ENCODE data around the gene BAG3.
"Not testable (repeated sequence)": the region's sequence is repeated elsewhere in the genome, so short reads cannot be mapped to it uniquely, and the experiment has no call there.

BAG3 gene

DNA sequence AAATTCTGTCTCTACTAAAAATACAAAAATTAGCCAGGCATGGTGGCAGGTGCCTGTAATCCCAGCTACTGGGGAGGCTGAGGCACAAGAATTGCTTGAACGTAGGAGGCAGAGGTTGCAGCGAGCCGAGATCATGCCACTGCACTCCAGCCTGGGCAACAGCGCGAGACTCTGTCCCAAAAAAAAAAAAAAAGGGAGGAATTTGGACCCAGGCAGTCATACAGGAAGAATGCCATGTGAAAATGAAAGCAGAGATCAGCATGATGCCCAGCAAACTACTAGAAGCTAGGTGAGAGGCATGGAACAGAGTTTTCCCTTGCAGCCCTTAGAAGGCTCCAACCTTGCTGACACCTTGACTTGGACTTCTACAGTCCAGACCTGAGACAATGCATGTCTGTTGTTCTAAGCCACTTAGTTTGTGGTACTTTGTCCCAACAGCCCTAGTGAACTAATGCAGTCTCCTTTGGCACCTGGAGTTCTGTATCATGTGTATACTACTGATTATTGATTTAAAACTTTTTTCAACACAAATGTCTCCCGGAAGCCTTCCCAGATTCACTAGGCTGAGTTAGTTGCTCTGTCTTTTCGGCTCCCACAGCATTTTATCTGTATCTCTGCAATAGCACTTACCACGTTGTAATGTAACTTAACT, 10.2 kb upstream of the BAG3 start:
- DNase-seq (ENCODE audit: low read depth): no peak

DNA sequence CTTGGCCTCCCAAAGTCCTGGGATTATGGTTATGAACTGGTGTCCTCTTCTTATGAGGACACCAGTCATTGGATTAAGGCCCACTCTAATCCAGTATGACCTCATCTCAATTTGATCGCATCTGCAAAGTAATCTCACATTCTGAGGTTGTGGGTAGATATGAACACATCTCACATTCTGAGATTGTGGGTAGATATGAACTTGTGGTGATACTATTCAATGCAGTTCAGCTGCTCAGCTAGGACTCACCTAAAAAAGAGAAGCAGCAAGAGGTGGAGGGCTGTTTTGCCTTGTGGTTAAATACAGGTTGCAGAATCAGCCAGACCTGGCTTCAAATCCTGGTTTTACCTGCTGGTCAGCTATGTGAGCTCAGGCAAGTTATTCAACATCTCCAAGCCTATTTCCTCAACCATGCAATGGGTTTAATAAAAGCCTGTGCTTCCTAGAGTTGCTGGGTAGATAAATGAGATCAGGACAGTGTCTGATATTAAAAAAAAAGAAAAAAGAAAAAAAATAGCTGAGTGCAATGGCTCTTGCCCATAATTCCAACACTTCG, 8.5 kb upstream of the BAG3 start:
- peak; percentile 88 for DNase-seq (ENCODE audit: low read depth)

DNA sequence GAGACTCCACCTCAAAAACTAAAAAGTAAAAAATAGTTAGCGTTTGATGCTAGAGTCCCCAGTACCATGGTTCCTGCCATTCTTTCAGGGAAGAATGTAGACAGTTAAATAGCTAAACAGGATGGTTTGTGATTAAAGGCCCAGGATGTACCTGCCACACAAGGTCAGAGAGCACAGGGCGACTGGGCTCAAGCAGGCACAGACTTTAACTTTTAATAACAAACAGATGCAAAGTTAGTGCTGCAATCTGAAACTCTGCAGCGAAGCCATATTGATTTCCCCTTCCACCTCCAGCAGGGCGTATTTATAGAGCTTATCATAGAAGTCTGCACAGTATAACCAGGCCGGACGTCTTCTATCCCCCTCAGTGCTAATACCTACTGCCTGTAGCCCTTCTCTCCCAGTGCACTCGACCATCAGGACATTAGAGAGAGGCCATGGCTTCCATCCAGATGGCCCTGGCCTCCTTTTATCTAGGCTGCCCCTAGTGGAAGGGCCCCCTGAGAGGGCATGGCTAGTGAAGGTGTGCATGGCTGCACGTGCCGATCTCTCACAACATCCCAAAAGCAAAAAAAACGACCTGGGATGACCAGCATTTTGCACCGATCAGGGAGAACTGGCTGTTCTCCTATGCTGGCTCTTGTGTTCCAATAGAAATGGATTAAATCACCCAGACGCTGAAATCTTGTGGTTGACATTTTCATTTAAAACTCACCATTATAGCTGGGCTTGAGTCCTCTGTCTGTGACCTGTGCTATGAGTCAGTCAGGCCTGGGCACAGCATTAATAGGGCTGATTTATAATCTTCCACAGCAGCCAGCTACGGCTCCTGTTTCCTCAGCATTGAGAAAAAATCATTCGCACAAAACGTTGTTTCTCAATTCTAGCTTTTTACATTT, 7.6 kb upstream of the BAG3 start:
- peak; percentile 78 for DNase-seq (ENCODE audit: low read depth)

DNA sequence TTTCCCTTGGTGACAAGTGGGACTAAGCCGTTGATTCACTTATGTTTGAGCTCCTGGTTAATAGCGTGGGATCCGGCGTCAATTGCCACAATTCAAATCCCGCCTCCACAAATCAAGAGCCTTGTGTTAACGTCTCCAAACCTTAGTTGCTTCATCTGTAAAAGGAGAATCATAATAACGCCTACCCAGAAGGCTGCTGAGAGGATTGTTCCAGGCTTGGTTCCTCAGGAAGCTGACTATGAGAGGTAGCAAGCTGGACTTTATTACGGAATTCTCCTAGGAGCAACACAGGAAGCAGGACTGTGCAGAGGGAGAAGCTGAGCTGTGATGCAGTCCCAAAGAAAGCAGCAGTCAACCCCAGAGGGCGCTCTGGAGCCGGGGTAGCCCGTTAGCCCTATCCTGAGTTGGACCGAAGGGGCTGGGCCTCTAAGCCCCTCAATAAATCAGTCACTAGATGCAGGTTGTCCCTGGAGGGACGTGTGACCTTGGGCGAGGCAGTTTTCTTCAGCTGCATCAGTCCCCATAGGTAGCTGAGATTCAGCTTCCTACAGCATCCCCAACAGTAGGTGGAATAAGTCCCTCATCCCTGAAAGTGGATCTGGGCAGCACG, 6.9 kb upstream of the BAG3 start:
- DNase-seq (ENCODE audit: low read depth): no peak

DNA sequence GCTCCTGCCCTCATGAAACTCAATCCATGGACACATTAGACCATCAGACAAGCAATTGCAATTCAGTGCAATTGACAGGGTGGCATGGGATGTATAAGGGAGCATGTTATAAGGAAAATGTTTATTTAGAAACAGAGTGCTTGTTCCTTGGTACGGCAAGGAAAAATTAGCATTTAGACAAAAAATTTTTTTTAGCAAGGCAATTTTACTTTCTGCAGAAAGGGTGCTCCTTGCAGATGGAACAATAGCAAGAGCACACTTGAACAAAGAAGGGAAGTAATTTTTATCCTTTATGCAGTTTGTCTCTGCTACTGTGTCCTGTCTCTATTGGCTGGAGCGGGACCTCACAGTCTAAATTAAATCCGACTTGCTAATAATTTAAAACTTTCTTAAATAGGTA, 6.2 kb upstream of the BAG3 start:
- DNase-seq (ENCODE audit: low read depth): no peak

DNA sequence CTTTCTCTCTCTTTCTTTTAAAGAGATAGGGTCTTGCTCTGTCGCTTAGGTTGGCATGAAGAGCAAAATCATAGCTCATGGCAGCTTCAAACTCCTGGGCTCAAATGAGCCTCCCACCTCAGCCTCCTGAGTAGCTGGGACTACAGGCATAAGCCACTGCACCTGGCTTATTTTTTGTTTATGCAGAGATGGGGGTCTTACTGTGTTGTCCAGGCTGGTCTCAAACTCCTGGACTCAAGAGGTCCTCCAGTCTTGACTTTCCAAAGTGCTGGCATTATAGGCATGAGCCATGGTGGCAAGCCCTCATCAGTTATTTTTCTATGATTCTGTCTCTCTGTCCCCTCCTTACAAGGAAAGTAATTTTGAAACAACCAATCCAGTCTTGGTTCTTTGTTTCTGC, 1.1 kb upstream of the BAG3 start:
- DNase-seq (ENCODE audit: low read depth): no peak

DNA sequence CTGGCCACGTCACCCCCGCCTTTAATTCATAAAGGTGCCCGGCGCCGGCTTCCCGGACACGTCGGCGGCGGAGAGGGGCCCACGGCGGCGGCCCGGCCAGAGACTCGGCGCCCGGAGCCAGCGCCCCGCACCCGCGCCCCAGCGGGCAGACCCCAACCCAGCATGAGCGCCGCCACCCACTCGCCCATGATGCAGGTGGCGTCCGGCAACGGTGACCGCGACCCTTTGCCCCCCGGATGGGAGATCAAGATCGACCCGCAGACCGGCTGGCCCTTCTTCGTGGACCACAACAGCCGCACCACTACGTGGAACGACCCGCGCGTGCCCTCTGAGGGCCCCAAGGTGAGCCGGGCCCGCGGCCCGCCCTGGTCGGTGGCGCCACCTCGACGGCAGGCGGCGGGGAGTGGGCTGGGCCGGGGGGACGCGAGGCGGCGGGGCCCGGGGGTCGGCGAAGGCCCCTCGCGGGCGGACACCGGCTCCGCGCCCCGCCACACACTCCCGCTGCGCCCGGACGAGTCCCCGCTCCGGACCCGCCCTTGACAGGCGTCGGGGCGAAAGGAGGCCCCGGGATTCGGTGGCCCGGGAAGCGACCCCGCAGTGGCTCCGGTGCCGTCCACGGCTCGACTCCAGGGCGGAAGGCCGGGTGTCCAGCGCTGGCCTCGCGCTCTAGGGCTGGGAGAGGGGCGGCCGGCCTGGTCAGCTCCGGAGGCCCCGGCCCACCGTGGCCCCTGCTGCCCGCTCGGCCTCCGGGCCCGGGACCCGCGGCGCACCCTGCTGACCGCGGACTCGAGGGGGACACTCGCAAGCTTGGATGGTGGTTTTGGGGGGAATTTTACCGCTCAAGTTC, 557 bp downstream of the BAG3 start:
- no peak for DNase-seq (ENCODE audit: low read depth)

DNA sequence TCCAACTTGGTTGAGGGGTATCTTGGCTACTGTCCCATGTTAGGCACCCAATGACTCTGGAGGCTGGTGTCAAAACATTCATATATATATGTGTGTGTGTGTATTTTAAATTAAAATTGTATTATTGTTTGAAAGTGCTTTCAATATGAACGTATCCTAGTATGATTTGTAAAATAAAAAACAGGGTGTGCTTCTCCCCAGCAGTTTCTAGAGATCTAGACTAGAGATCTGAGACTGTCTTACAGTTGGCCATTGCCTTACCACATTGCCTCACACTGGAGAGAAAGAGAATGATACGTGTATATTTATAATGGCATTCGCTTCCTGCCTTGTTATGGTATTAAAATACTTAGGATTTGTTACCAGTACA, 1.2 kb downstream of the BAG3 start:
- DNase-seq (ENCODE audit: low read depth): peak; percentile 78

DNA sequence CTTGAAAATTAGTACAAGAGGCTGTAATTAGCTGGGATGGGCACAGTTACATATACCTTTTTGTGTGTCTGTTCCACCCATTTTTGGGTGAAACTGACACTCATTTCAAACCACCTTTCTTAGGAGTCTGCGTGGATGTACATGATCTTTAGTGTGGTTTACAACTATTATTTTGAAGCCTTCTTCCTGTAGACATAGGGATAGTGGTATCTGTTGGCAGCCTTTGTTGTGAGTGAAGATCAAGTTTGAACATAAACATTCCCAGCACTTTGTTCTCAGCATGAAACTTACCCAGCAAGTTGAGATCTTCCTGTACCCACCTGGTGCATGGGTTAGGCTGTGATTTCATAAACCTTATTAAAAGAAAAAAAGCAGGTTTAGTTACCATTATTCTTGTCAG, 2.0 kb downstream of the BAG3 start:
- no peak for DNase-seq (ENCODE audit: low read depth)

DNA sequence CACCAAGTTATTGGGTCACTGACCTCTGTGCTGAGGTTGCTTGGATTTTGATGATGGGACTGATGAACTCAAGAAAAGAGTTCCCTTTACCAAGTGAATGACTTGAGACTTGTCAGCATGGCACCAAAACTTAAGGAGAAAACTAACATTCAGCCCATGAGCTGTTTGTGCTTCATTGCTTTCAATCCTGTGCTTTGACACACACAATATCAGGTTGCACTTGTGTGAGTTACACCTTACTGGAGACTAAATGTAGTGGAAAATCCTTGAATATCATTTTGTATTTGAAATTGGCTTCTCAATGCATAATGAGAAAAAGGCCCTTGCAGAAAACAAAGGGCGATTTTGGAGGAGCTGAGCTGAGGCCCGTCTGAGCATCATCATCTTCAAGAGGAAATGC, 2.7 kb downstream of the BAG3 start:
- DNase-seq (ENCODE audit: low read depth): no peak

DNA sequence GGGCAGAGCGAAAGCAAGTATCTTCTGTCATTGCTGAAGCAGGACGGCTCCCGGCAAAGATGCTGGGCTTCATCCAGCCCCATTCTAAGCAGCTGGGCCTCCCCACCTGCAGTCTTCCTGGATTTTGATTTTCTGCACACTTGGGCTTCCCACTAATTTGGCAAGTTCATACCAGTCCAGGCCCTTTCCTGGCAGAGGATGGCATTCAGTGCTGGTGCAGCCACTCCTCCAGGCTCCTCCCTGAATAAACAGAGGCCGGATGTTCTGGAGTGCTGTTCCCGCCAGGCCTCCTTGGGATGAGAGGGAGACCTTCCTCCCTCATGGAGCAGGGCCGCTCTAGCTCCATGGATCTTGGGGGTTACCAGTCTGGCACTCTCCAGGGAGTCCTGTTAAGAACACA, 3.4 kb downstream of the BAG3 start:
- no peak for DNase-seq (ENCODE audit: low read depth)

DNA sequence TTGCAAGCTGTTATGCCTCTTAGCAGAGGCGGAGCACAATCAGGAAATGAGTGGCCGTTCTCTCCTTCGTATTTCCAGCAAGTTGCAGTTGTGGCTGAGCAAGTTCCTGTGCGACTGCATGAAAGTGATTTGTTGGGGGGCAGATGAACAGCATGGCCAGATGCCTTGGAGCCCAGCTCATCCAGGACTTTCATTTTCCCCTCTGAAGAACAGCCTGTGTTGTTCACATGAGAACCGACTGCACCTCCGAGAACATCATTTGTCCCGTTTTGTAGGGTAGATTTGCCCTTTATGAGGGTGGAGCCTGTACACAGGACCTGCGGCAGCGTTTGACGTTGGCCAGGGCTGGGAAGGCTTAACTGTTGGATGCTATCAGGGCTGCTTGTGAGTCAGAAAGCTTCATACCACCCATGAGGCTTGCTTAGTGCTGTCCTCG, 4.4 kb downstream of the BAG3 start:
- peak; percentile 93 for DNase-seq (ENCODE audit: low read depth)

DNA sequence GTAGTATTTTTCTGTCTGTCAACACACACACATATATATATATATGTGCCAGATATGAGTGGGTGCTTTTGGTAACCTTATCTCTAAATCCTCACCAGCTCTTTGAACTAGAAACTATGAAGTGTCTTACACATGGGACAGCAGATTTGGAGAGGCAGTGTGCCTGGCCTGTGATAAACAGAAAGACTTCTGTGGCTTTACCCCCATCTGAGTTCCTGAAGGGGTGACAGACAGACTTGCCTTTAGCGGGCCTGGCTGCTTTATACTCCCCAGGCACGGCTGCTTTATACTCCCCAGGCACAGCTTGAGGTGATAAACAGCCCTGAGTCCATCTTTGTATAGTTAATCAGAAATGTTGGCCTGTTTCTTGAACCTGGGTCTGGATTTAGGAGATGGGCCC, 5.6 kb downstream of the BAG3 start:
- DNase-seq (ENCODE audit: low read depth): no peak

DNA sequence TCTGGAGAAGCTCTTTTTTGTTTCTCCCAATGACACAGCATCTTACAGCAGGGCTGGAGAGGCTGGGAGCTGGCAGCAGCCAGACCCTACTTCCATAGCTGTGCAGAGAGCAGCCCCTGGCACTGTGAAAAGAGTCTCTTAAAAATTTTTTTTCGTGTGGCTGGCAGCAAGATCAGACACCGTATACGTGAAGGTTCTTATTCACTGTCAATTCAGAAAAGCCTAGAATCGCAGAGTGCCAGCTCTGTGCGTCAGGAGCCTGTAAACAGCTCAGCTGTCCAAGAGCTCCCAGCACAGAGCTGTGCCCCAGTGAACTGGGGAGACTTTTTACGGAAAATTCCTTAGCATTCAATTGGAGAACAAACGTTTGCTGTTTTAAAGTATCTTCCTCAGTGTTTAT, 6.5 kb downstream of the BAG3 start:
- peak; percentile 52 for DNase-seq (ENCODE audit: low read depth)

DNA sequence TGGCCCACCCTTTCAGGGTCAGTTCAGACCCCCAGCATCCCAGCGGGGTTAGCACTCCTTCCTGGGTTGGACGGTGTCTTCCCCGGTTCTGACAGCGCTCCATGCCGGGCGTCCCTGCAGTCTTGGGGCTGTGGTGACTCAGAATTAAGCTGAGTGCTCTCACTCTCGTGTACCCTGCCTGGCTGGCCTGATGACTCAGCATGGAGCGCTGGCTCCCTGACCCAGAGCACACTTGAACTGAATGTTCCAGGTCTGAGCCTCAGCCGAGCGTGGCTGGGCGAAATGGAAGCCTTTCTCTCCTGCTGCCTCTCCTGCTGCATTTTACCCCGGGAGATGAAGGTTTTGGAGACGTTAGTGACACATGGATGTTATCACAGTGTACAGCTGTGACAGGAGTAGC, 7.1 kb downstream of the BAG3 start:
- DNase-seq (ENCODE audit: low read depth): peak; percentile 93

DNA sequence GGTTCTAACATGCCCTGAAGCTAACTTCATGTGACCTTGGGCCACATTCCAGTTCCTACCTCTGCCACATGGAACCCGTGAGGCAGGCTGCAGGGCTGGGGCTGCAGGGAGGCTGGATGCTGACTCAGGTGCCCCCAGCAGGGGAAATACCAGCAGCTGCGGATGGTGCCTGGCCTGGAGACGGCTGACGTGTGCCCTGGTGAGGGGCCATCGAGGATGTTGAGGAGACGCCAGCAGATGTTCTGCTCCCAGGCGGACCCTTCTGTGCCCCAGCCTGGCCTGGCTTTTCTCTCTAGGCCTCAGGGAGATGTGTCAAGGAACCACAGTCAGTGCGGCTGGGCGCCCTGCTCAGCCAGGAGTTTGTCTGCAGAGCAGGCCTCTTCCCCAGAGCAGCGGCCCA, 8.8 kb downstream of the BAG3 start:
- DNase-seq (ENCODE audit: low read depth): no peak

DNA sequence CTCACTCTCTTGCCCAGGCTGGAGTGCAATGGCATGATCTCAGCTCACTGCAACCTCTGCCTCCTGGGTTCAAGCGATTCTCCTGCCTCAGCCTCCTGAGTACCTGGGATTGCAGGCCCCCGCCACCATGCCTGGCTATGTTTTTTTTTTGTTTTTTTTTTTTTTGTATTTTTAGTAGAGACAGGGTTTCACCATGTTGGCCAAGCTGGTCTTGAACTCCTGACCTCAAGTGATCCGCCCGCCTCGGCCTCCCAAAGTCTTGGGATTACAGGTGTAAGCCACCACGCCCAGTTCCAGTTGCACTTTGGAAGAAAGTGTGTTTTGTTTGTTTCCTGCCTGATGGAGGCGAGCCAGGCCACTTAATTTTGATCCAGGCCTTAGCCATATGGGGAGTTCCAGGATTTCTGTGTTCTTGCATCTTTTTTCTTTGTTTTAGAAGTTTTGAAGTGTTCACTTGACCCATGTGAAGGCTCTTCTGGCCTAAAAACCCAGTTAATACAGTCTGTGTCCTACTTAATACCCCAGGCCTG, 11.0 kb downstream of the BAG3 start:
- DNase-seq (ENCODE audit: low read depth): not testable (repeated sequence)

DNA sequence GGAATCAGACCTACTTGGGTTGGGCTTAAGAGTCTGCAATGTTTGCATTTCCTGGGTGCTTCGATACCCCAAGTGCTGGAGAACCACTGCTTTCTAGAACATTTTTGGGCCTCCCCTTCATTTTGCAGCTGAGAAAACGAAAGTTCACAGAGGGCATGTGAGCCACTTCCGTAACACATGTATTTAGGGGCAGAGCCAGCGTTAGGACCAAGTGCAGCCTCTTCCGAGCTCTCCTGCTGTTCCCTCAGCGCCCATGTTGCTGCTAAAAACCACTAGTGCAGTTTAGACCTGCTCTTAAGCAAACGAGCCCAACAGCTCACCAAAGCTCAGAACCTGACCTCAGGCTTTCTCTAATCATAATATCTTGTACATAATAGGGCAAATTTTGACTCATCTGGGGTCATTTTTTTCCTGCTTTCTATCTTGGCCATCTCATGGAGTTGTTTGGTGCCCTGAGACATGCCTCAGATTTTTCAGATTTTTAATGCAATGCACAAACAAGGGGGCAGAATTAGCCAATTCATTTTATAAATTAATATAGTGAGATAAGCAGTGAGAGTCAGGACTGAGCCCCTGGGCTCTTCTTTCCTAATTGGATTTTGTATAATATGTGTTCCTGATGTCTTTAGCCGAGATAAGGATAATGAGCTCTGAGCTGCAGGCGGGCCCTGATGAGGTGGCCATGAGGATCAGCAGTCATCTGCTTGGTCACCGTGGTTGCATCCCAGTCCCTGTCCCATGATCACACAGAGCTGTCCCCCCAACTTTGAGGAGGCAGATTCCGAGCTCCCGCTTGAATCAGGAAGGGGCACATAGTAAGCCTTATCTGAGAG, 12.9 kb downstream of the BAG3 start:
- DNase-seq (ENCODE audit: low read depth): peak; percentile 55

DNA sequence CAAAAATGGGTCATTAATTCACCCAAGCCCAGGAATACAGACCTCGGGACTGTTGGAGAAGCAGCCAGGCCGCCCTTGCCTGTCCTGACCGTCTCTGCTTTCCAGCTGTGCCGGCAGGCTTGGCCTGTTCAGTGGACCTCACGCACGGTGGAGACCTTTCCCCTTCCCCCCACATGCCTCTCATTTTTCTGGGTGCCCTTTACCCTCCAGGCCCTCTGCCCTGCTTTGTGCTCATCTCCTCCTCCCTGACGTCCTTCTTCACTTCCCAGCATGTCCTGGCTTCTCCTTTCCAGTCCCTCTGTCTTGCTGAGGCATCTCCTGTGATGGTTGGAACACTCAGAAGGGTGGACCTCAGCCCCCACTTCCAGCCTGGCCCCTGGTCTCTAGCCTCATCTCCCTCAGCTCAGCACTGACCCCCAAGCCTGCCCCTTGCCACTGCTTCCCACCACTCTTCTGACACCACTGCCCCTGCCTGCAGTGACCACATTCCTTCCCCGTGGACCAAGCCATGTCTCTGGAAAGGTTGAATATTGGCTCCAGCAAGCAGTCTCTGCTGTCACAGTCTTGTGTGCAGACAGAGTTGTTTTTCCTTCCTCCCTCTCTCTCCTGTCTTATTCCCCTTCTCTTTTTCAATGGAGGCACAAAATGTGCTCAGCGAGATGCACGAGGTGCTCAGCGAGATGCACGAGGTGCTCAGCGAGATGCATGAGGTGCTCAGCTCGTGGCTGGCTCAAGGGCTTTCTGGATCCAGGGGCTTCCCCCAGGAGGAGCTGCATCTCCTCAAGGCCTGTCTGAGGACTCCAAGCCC, 14.9 kb downstream of the BAG3 start:
- DNase-seq (ENCODE audit: low read depth): peak; percentile 45

DNA sequence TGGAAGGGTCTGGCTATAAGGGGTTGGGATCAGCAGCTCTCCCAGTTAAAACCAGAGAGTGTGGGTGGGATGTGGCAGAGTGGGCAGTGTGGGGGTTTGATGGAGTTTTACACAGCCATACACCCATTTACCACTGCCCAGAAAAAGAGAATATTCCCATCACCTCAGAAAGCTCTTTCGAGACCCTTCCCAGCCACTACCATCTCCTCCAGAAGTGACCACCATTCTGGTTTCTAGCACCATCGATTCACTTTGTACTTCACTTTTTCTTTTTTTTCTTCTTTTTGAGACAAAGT, 15.5 kb downstream of the BAG3 start:
- no peak for DNase-seq (ENCODE audit: low read depth)

All from amniotic epithelial cell (primary cell).